NOMO-1 treated with dmso at 0.1 percent for 144 hours (cell line): ENCODE measurements around the gene PRDM2.

Experiments
- DNase-seq: peaks from one replicate; lab custom pipeline; 2025; ENCODE audit not compliant: unreplicated experiment; lab: John Stamatoyannopoulos, UW

The PRDM2 gene

DNA sequence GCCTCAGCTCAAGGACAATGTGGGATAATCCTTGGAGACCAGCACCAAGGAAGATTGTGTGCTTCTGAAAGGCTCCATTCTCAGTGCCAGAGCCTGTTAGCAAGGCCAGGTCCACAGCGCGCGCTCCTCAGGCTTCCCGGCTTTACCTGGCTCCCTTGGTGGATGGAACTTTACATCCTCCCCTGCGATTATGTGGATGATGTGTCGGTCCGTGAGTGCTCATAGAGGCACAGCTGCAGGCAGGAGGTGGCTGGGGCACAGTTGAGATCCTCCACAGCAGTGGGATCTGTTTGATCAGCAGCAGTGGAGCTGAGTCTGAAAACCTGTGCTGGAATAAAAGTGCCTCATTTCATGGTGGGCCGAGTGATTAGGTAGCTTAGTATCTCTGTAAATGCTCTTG is 62.7 kb downstream of the PRDM2 start:
- DNase-seq = no peak

DNA sequence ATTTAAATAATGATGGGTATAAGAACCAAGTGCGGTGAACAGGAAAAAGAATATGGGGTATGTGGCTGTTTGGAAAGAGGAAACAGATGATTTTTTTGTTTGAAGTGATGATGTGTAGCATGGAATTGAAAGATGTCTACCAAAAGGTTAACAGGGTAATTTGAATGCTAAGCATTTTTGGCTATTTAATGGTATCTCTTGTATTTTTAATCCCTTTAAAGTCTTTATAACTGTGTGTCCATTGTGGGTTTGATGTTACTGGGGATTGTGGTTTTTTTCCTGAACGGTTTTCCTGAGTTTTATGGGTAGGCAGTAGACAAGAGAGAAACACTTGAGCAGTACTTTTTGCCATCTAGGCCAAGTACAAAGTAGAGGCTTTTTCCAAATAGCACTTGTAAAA is 63.2 kb downstream of the PRDM2 start:
- no peak for DNase-seq

GRCh38 chr1:13763991-13764390 is 64.0 kb downstream of the PRDM2 start:
- DNase-seq = no peak

DNA sequence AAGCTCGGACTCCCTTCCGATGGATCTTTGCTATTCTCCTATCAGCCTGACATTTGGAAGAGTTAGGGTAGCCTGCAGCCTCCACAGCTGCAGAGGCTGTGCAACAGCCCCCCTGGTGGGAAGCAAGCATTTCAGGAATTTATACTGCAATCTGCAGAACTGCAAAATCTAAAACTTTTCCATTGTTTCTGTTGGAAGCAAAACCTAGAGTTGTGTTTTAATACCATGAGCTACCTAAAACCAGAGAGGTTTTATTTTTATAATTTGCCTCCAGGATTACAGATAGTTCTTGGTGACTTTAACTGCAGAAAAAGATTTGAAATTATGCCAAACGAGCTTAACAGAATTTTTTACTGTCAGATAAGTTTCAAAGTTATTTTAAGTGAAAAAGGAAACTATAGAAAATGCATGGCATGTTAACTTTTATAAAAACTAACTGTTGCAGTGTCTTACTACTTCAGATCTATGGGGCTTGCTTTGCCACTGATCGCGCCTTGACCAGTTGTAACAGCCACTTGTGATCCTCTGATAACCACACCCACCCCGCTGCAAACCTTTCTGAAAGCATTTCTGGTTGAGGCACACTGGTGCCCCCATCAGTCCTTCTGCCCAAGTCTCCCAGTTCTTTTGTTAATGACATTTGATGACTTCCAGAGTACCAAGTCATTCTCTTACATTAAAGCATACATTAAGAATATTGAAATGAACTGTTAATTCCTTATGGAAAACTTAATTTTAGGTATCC is 64.8 kb downstream of the PRDM2 start:
- DNase-seq = no peak

- no peak for DNase-seq
Observed at GRCh38 chr1:13766592-13767564, 66.9 kb downstream of the PRDM2 start.

DNA sequence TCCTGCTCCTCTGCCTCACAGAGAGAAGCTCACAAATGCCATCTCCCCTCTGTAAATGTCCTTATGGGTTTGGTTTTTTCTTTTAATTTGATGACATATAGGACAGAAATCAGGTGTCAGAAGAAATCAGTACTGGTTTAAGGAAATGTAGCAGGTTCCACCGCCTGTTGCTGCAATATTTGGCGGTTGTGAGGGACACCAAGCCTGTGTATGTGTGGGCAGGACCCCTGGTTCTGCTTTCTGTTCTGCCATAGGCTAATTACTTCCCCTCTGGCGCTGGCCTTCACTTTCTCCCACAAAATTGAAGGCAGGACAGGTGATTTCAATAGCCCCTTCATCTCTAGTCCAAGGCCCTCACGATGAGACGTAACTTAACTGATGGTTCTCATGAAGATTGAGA is 69.2 kb downstream of the PRDM2 start:
- peak; percentile 32 for DNase-seq

- no peak for DNase-seq
Observed at GRCh38 chr1:13769830-13770229, 69.8 kb downstream of the PRDM2 start.

GRCh38 chr1:13770743-13771142 is 70.8 kb downstream of the PRDM2 start:
- no peak for DNase-seq

- DNase-seq = no peak
Observed at GRCh38 chr1:13771745-13772144, 71.8 kb downstream of the PRDM2 start.

DNA sequence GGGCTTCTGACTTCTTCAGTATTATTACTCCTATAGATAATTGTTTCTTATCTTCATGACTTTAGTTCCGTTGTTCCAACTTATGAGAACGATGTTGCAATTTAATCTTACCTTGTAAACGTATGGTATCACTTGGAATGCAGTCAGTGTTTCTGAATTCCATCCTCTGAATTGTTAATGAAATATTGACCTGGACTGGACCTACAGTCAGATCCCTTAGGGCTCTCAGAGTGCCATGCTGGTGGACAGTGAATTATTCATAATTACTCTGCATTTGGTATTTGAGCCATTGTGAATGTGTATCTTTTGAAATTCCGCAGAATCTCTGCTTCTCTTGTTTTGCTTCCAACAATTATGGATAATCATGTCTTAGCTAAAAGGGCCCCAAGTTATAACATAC is 72.3 kb downstream of the PRDM2 start:
- DNase-seq = no peak

GRCh38 chr1:13774121-13774520 is 74.1 kb downstream of the PRDM2 start:
- no peak for DNase-seq

DNA sequence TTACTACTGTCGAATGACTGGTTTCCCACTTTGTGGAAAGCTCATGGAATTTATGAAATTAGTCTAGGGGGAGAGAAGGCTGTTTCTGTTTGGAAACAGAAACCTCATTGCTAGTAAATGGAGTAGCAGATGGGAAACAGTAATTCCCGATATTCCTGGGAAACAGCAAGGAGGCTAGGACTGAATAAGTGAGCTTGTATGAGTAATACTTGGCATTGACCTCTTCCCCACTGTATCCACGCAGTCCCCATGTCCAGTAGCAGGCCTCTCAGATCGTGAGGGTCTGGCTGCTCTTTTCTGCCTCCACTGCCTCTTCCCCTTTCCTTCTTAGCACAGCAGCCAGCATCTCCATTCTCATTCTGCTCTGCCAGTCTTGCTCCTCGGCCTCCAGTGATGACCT is 75.5 kb downstream of the PRDM2 start:
- DNase-seq = no peak

DNA sequence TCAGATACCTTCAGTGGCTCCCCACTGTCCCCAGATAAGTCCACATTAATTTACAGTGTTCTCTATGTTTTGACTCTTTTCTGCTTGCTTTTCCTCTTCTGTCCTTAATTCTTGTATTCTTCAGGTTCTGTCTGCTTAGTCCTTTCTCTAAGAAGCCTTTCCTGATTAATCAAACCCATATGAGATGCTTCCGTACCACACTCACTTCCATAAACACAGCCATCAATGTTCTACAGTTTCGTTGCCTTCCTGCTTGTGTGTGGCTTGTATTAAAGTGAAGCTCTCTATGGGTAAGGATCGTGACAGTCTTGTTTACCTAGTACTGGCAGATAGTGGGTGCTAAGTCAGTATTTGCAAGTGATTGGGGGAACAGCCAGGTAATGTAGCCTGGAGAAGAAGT is 75.9 kb downstream of the PRDM2 start:
- DNase-seq = no peak

- no peak for DNase-seq
Observed at GRCh38 chr1:13778431-13778830, 78.4 kb downstream of the PRDM2 start.

DNA sequence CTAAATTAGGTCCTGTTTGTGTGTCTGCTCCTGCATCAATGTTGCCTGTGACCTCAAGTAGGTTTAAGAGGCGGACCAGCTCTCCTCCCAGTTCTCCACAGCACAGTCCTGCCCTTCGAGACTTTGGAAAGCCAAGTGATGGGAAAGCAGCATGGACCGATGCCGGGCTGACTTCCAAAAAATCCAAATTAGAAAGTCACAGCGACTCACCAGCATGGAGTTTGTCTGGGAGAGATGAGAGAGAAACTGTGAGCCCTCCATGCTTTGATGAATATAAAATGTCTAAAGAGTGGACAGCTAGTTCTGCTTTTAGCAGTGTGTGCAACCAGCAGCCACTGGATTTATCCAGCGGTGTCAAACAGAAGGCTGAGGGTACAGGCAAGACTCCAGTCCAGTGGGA is 79.9 kb downstream of the PRDM2 start:
- no peak for DNase-seq

- DNase-seq = no peak
Observed at GRCh38 chr1:13780780-13781179, 80.8 kb downstream of the PRDM2 start.

- no peak for DNase-seq
Observed at GRCh38 chr1:13781228-13781627, 81.2 kb downstream of the PRDM2 start.

- no peak for DNase-seq
Observed at GRCh38 chr1:13781907-13782633, 82.1 kb downstream of the PRDM2 start.

DNA sequence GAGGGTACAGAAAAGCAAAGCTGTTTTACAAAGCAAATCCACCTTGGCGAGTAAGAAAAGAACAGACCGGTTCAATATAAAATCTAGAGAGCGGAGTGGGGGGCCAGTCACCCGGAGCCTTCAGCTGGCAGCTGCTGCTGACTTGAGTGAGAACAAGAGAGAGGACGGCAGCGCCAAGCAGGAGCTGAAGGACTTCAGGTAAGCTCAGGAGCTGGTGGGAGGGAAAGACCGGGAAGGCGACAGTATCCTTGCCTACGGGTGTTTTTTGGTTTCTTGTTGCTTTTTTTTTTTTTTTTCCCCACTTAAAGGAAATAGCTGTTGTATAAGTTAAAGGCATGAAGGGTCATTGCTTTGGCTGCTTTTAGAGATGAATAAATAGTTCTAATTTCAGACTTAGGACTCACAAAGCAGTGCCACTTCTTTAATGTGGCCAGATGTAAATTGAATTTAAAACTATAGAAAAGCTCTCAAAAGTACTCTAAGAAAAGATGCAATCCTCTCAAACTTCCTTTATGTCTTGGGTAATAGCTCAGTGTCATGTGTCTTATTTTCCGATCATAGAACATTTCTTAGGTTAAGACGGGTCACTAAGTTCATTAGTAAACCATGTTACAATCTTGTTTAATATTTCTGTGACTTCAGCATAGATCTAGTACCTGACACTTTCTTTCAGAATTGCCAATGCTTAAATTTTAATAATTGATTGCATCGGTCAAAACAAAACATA is 82.8 kb downstream of the PRDM2 start:
- DNase-seq = no peak

DNA sequence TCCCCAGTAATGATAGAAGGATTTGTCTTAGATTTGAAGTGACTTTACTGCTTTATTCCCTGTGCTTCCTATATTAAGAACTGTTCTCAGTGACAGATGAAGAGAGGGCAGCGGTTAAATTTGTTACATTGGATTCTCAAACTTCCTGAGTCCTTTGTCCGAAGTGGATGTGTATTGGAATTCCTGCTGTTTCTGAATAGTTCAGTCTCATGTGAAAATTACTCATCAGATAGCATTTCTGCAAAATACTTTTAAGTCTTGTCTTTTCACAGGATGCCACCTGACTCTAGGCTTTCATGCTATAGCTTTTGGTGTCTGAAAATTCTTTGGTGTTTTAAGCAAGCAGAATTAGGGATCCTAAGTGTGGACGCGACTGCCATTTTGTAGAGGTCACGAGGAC is 83.6 kb downstream of the PRDM2 start:
- DNase-seq = no peak

GRCh38 chr1:13784971-13785370 is 85.0 kb downstream of the PRDM2 start:
- no peak for DNase-seq
